ENCODE results near the gene NGFR.

NGFR gene

GRCh38 chr17:49512296-49513043, 17.4 kb downstream of the NGFR start:
- no peaks in the 10 kb centered on the region for H3K9me3 ChIP-seq (ENCODE audit: severe bottlenecking)
- no peaks in the 10 kb centered on the region for H3K36me3 ChIP-seq (ENCODE audit: low read depth)
- H3K27ac ChIP-seq (ENCODE audit: poor library complexity, severe bottlenecking): no peak overlapping the region
- no peak for ATAC-seq (ENCODE audit: low read depth)
- H3K27me3 ChIP-seq (ENCODE audit: insufficient read depth, poor library complexity, severe bottlenecking): no peaks in the 10 kb centered on the region
- peaks cover 34% of the 10 kb centered on the region for H3K4me1 ChIP-seq (ENCODE audit: insufficient read depth, poor library complexity, severe bottlenecking)
- no peak for DNase-seq (ENCODE audit: low spot score)
- no peak for TF ChIP-seq CTCF (IDR thresholded peaks at IDR 0.05; ENCODE audit: poor library complexity, severe bottlenecking)
- no peak overlapping the region for H3K4me3 ChIP-seq (ENCODE audit: severe bottlenecking)

GRCh38 chr17:49513044-49513395, 17.9 kb downstream of the NGFR start:
- no peak for TF ChIP-seq CTCF (IDR thresholded peaks at IDR 0.05; ENCODE audit: poor library complexity, severe bottlenecking)
- ATAC-seq (ENCODE audit: low read depth) (no peak), DNase-seq (ENCODE audit: low spot score) (no peak)
- Histone ChIP-seq H3K36me3 (ENCODE audit: low read depth) (no peaks in the 10 kb centered on the region), H3K9me3 (ENCODE audit: severe bottlenecking) (no peaks in the 10 kb centered on the region), H3K4me1 (ENCODE audit: insufficient read depth, poor library complexity, severe bottlenecking) (peaks cover 29% of the 10 kb centered on the region), H3K4me3 (ENCODE audit: severe bottlenecking) (no peak overlapping the region), H3K27me3 (ENCODE audit: insufficient read depth, poor library complexity, severe bottlenecking) (no peaks in the 10 kb centered on the region), H3K27ac (ENCODE audit: poor library complexity, severe bottlenecking) (no peak overlapping the region)

- H3K27ac ChIP-seq (ENCODE audit: poor library complexity, severe bottlenecking): no peak overlapping the region
- no peaks in the 10 kb centered on the region for H3K36me3 ChIP-seq (ENCODE audit: low read depth)
- H3K4me3 ChIP-seq (ENCODE audit: severe bottlenecking): no peak overlapping the region
- H3K27me3 ChIP-seq (ENCODE audit: insufficient read depth, poor library complexity, severe bottlenecking): no peaks in the 10 kb centered on the region
- ATAC-seq (ENCODE audit: low read depth) (no peak), DNase-seq (ENCODE audit: low spot score) (no peak)
- H3K9me3 ChIP-seq (ENCODE audit: severe bottlenecking): no peaks in the 10 kb centered on the region
- no peak for TF ChIP-seq CTCF (IDR thresholded peaks at IDR 0.05; ENCODE audit: poor library complexity, severe bottlenecking)
- peaks cover 27% of the 10 kb centered on the region for H3K4me1 ChIP-seq (ENCODE audit: insufficient read depth, poor library complexity, severe bottlenecking)
Observed at GRCh38 chr17:49513641-49514040, 18.5 kb downstream of the NGFR start.

GRCh38 chr17:49514071-49514721, 19.1 kb downstream of the NGFR start:
- H3K4me1 ChIP-seq (ENCODE audit: insufficient read depth, poor library complexity, severe bottlenecking): peaks cover 22% of the 10 kb centered on the region
- peak; percentile 27 for TF ChIP-seq CTCF (IDR thresholded peaks at IDR 0.05; ENCODE audit: poor library complexity, severe bottlenecking)
- H3K36me3 ChIP-seq (ENCODE audit: low read depth): no peaks in the 10 kb centered on the region
- DNase-seq (ENCODE audit: low spot score) (no peak), ATAC-seq (ENCODE audit: low read depth) (no peak)
- H3K4me3 ChIP-seq (ENCODE audit: severe bottlenecking): no peak overlapping the region
- no peaks in the 10 kb centered on the region for H3K27me3 ChIP-seq (ENCODE audit: insufficient read depth, poor library complexity, severe bottlenecking)
- H3K27ac ChIP-seq (ENCODE audit: poor library complexity, severe bottlenecking): peak overlapping the region; percentile 36
- H3K9me3 ChIP-seq (ENCODE audit: severe bottlenecking): no peaks in the 10 kb centered on the region
